Gastrocnemius medialis (tissue), 4 donors: ENCODE measurements around the gene ATXN10.

Experiments
- POLR2A ChIP-seq, 2 donors: fragments of 450-650 bp; IDR thresholded peaks; one replicate each; pipeline ENCODE4 v1.6.1; 2017; ENCODE audit warnings: antibody characterized with exemption in 2 of 2, mild to moderate bottlenecking in 2 of 2, moderate library complexity in 2 of 2
- TF ChIP-seq, protein P1 (sequence below), 5 experiments: fragments of 450-650 bp in 3 of 5; fragments of 200-600 bp in 2 of 5; sonication (generic) in 2 of 5; IDR thresholded peaks in 4 of 5; conservative IDR thresholded peaks in 1 of 5; 1 replicate in 4 of 5; 2 replicates in 1 of 5; pipeline ENCODE4 v1.5.1; 2016 to 2019; ENCODE audit warnings: antibody characterized with exemption in 5 of 5, mild to moderate bottlenecking in 3 of 5, moderate library complexity in 3 of 5

DNA sequence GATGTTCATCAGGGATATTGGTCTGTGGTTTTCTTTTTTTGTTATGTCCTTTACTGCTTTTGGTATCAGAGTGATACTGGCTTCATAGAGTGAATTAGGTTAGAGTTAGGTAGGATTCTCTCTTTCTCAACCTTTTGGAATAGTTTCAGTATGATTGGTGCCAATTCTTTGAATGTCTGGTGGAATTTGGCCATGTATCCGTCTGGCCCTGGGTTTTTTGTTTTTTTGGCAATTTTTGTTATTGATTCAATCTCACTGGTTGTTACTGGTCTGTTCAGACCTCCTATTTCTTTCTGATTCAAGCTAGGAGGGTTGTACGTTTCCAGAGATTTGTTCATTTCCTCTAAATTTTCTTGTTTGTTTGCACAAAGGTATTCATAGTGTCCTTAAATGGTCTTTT, 54.4 kb downstream of the ATXN10 start:
- TF ChIP-seq, protein P1, sequence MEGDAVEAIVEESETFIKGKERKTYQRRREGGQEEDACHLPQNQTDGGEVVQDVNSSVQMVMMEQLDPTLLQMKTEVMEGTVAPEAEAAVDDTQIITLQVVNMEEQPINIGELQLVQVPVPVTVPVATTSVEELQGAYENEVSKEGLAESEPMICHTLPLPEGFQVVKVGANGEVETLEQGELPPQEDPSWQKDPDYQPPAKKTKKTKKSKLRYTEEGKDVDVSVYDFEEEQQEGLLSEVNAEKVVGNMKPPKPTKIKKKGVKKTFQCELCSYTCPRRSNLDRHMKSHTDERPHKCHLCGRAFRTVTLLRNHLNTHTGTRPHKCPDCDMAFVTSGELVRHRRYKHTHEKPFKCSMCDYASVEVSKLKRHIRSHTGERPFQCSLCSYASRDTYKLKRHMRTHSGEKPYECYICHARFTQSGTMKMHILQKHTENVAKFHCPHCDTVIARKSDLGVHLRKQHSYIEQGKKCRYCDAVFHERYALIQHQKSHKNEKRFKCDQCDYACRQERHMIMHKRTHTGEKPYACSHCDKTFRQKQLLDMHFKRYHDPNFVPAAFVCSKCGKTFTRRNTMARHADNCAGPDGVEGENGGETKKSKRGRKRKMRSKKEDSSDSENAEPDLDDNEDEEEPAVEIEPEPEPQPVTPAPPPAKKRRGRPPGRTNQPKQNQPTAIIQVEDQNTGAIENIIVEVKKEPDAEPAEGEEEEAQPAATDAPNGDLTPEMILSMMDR (IDR thresholded peaks at IDR 0.05 in 4 of 5, conservative IDR thresholded peaks at IDR 0.05 in 1 of 5): no peak
- TF ChIP-seq POLR2A (IDR thresholded peaks at IDR 0.05): no peak
